ENCODE results near the gene KRT15. TPM values are rescaled to one million over a fixed set of nuclear protein-coding genes. Genes with fewer than 3 reads are reported as not detected.

The KRT15 gene
- total RNA-seq (not detected), polyA plus RNA-seq (under 1 TPM in 1 of 2 donors, not detected in 1; 0.14 TPM)

GRCh38 chr17:41518789-41519449 is at the start of gene KRT15:
KRT15 (minus strand) TSS chr17:41518890; CDS start chr17:41518827, 63 bp downstream.
- DNase-seq (ENCODE audit: low spot score), result no peak
- Histone ChIP-seq H3K9ac (ENCODE audit: low read depth in 1 of 2, low read length in 2 of 2) (no peak within 1 kb of the TSS), H3K27me3 (ENCODE audit: control insufficient read depth in 4 of 4, insufficient read depth in 4 of 4, low read length in 3 of 4) (no peaks in the 10 kb centered on the region), H3K27ac (ENCODE audit: low read depth in 1 of 2, low read length in 2 of 2) (no peak within 1 kb of the TSS), H3K9me3 (ENCODE audit: control insufficient read depth in 4 of 4, low read length in 3 of 4) (no peaks in the 10 kb centered on the region), H3K36me3 (ENCODE audit: control insufficient read depth in 4 of 4, insufficient read depth in 3 of 4, low read depth in 1 of 4, low read length in 3 of 4) (no peaks in the 10 kb centered on the region), H3K4me1 (ENCODE audit: control insufficient read depth in 4 of 4, insufficient read depth in 4 of 4, low read length in 3 of 4) (no peaks in the 10 kb centered on the region), H3K4me3 (ENCODE audit: low read depth in 1 of 3, low read length in 3 of 3) (no peak within 1 kb of the TSS)
- TF ChIP-seq, protein P1, sequence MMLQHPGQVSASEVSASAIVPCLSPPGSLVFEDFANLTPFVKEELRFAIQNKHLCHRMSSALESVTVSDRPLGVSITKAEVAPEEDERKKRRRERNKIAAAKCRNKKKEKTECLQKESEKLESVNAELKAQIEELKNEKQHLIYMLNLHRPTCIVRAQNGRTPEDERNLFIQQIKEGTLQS (IDR thresholded peaks at IDR 0.05), result no peak
- TF ChIP-seq, protein P2, sequence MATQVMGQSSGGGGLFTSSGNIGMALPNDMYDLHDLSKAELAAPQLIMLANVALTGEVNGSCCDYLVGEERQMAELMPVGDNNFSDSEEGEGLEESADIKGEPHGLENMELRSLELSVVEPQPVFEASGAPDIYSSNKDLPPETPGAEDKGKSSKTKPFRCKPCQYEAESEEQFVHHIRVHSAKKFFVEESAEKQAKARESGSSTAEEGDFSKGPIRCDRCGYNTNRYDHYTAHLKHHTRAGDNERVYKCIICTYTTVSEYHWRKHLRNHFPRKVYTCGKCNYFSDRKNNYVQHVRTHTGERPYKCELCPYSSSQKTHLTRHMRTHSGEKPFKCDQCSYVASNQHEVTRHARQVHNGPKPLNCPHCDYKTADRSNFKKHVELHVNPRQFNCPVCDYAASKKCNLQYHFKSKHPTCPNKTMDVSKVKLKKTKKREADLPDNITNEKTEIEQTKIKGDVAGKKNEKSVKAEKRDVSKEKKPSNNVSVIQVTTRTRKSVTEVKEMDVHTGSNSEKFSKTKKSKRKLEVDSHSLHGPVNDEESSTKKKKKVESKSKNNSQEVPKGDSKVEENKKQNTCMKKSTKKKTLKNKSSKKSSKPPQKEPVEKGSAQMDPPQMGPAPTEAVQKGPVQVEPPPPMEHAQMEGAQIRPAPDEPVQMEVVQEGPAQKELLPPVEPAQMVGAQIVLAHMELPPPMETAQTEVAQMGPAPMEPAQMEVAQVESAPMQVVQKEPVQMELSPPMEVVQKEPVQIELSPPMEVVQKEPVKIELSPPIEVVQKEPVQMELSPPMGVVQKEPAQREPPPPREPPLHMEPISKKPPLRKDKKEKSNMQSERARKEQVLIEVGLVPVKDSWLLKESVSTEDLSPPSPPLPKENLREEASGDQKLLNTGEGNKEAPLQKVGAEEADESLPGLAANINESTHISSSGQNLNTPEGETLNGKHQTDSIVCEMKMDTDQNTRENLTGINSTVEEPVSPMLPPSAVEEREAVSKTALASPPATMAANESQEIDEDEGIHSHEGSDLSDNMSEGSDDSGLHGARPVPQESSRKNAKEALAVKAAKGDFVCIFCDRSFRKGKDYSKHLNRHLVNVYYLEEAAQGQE (IDR thresholded peaks at IDR 0.05), result no peak
- no peak for TF ChIP-seq RXRA (IDR thresholded peaks at IDR 0.05)
- no peak for TF ChIP-seq ZBTB33 (IDR thresholded peaks at IDR 0.05)
- no peak for TF ChIP-seq TAF1 (conservative IDR thresholded peaks at IDR 0.05)
- no peak for TF ChIP-seq HNF4A (conservative IDR thresholded peaks at IDR 0.05)
- 77% methylated on average over 8 of the region's 8 CpGs for WGBS

- no peak overlapping the region for H3K9ac ChIP-seq (ENCODE audit: low read depth in 1 of 2, low read length in 2 of 2)
- no peaks in the 10 kb centered on the region for H3K36me3 ChIP-seq (ENCODE audit: control insufficient read depth in 4 of 4, insufficient read depth in 3 of 4, low read depth in 1 of 4, low read length in 3 of 4)
- H3K4me1 ChIP-seq (ENCODE audit: control insufficient read depth in 4 of 4, insufficient read depth in 4 of 4, low read length in 3 of 4), result no peaks in the 10 kb centered on the region
- whole genome bisulfite sequencing, result 86% methylated on average over 6 of the region's 6 CpGs
- no peaks in the 10 kb centered on the region for H3K9me3 ChIP-seq (ENCODE audit: control insufficient read depth in 4 of 4, low read length in 3 of 4)
- DNase-seq (ENCODE audit: low spot score), result no peak
- H3K27me3 ChIP-seq (ENCODE audit: control insufficient read depth in 4 of 4, insufficient read depth in 4 of 4, low read length in 3 of 4), result peaks cover 0 to 2% (median 0%) of the 10 kb centered on the region in 4 donors
- TF ChIP-seq HNF4A (conservative IDR thresholded peaks at IDR 0.05) (no peak), CTCF (IDR thresholded peaks at IDR 0.05; ENCODE audit: low read depth, low read length, missing input control) (no peak), JUND (IDR thresholded peaks at IDR 0.05) (no peak), RAD21 (IDR thresholded peaks at IDR 0.05) (no peak), ZBTB33 (IDR thresholded peaks at IDR 0.05) (no peak), RXRA (IDR thresholded peaks at IDR 0.05) (no peak), GABPA (IDR thresholded peaks at IDR 0.05 in 1 of 2, conservative IDR thresholded peaks at IDR 0.05 in 1 of 2) (no peak)
- TF ChIP-seq, protein P3, sequence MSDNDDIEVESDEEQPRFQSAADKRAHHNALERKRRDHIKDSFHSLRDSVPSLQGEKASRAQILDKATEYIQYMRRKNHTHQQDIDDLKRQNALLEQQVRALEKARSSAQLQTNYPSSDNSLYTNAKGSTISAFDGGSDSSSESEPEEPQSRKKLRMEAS (IDR thresholded peaks at IDR 0.05), result no peak
- TF ChIP-seq, protein P2 (IDR thresholded peaks at IDR 0.05), result no peak
- no peak overlapping the region for H3K27ac ChIP-seq (ENCODE audit: low read depth in 1 of 2, low read length in 2 of 2)
- H3K4me3 ChIP-seq (ENCODE audit: low read depth in 1 of 3, low read length in 3 of 3), result no peak overlapping the region
These were observed 48.6 kb upstream of the KRT15 start for GRCh38 chr17:41567317-41567716.
